ENCODE data around the gene DIPK1A. TPM values are rescaled to one million over a fixed set of nuclear protein-coding genes. Genes with fewer than 3 reads are reported as not detected.

The DIPK1A gene
- total and polyA plus RNA-seq, 2 donors (not counting 1 experiment from before 2014, with no cell fraction given): 19.7 to 85.7 TPM

GRCh38 chr1:92956254-92957029 is 4.8 kb downstream of the DIPK1A start:
- H2AFZ ChIP-seq (ENCODE audit: low read length): no peak overlapping the region
- no peaks in the 10 kb centered on the region for H3K36me3 ChIP-seq (ENCODE audit: control insufficient read depth, insufficient read depth, low read length)
- no peaks in the 10 kb centered on the region for H3K27me3 ChIP-seq (ENCODE audit: control insufficient read depth, insufficient read depth, low read length)
- H3K79me2 ChIP-seq (ENCODE audit: control insufficient read depth, insufficient read depth, low read length): no peaks in the 10 kb centered on the region
- DNase-seq (ENCODE audit: low read depth in 2 of 2): no peak
- no peaks in the 10 kb centered on the region for H3K9me3 ChIP-seq (ENCODE audit: control insufficient read depth, insufficient read depth, low read depth, low read length)
- H3K9ac ChIP-seq (ENCODE audit: insufficient read depth, low read length): no peak overlapping the region
- no peak overlapping the region for H3K4me2 ChIP-seq (ENCODE audit: extremely low read depth, insufficient read depth, low read length)
- TF ChIP-seq, protein P1, sequence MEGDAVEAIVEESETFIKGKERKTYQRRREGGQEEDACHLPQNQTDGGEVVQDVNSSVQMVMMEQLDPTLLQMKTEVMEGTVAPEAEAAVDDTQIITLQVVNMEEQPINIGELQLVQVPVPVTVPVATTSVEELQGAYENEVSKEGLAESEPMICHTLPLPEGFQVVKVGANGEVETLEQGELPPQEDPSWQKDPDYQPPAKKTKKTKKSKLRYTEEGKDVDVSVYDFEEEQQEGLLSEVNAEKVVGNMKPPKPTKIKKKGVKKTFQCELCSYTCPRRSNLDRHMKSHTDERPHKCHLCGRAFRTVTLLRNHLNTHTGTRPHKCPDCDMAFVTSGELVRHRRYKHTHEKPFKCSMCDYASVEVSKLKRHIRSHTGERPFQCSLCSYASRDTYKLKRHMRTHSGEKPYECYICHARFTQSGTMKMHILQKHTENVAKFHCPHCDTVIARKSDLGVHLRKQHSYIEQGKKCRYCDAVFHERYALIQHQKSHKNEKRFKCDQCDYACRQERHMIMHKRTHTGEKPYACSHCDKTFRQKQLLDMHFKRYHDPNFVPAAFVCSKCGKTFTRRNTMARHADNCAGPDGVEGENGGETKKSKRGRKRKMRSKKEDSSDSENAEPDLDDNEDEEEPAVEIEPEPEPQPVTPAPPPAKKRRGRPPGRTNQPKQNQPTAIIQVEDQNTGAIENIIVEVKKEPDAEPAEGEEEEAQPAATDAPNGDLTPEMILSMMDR (conservative IDR thresholded peaks at IDR 0.05 in 1 of 2, IDR thresholded peaks at IDR 0.05 in 1 of 2; ENCODE audit: low read depth in 1 of 2, low read length in 2 of 2): no peak
- no peak for TF ChIP-seq EZH2 (IDR thresholded peaks at IDR 0.05; ENCODE audit: low read length, missing control alignments)
- no peaks in the 10 kb centered on the region for H3K4me1 ChIP-seq (ENCODE audit: control insufficient read depth, extremely low read depth, insufficient read depth, low read length)
- no peak overlapping the region for H3K27ac ChIP-seq (ENCODE audit: insufficient read depth, low read length)
- H3K4me3 ChIP-seq (replicated peaks in 1 of 4; ENCODE audit: control extremely low read depth in 1 of 4, insufficient read depth in 1 of 4, low read depth in 3 of 4, low read length in 4 of 4): no peak overlapping the region
- no peaks in the 10 kb centered on the region for H4K20me1 ChIP-seq (ENCODE audit: control insufficient read depth, extremely low read depth, insufficient read depth, low read length)

DNA sequence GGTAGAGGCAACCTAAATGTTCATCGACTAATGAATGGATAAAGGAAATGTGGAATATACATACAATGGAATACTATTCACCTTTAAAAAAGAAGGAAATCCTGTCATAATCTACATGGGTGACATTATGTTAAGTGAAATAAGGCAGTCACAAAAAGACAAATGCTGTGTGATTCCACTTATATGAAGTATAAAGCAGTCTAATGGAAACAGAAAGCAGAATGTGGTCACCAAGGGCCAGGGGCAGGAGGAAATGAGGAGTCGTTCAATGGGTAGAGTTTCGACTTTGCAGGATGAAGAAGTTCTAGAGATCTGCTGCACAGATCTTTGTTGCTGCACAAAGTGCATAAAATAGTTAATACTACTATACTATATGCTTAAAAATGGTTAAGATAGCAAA is 7.8 kb downstream of the DIPK1A start:
- DNase-seq (ENCODE audit: low read depth in 2 of 2): no peak

DNA sequence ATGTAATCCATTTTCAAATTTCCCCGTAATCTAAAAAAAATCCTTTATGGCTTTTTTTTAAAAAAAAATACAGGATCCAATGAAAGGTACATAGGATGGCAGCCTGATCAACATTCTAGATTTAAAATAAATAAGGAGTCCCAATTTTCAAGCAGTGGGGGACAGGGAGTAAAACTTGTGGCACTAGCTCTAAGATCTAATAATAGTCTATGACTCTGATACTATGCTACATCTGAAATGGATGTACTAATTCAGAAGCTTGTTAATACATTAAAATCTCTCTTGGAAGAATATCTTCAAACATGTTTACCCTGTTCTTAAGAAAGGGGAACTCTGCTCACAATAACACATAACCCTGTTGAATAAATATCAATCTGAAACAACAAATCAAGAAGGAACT is 8.5 kb downstream of the DIPK1A start:
- no peak overlapping the region for H3K27ac ChIP-seq (ENCODE audit: insufficient read depth, low read length)
- TF ChIP-seq, protein P1 (conservative IDR thresholded peaks at IDR 0.05 in 1 of 2, IDR thresholded peaks at IDR 0.05 in 1 of 2; ENCODE audit: low read depth in 1 of 2, low read length in 2 of 2): no peak
- TF ChIP-seq EZH2 (IDR thresholded peaks at IDR 0.05; ENCODE audit: low read length, missing control alignments): no peak
- no peaks in the 10 kb centered on the region for H3K27me3 ChIP-seq (ENCODE audit: control insufficient read depth, insufficient read depth, low read length)
- H3K4me1 ChIP-seq (ENCODE audit: control insufficient read depth, extremely low read depth, insufficient read depth, low read length): peaks cover 12% of the 10 kb centered on the region
- H3K4me2 ChIP-seq (ENCODE audit: extremely low read depth, insufficient read depth, low read length): no peak overlapping the region
- no peaks in the 10 kb centered on the region for H3K79me2 ChIP-seq (ENCODE audit: control insufficient read depth, insufficient read depth, low read length)
- H3K36me3 ChIP-seq (ENCODE audit: control insufficient read depth, insufficient read depth, low read length): no peaks in the 10 kb centered on the region
- no peak for DNase-seq (ENCODE audit: low read depth in 2 of 2)
- H2AFZ ChIP-seq (ENCODE audit: low read length): no peak overlapping the region
- H3K9ac ChIP-seq (ENCODE audit: insufficient read depth, low read length): no peak overlapping the region
- no peaks in the 10 kb centered on the region for H3K9me3 ChIP-seq (ENCODE audit: control insufficient read depth, insufficient read depth, low read depth, low read length)
- no peak overlapping the region for H3K4me3 ChIP-seq (replicated peaks in 1 of 4; ENCODE audit: control extremely low read depth in 1 of 4, insufficient read depth in 1 of 4, low read depth in 3 of 4, low read length in 4 of 4)
- no peaks in the 10 kb centered on the region for H4K20me1 ChIP-seq (ENCODE audit: control insufficient read depth, extremely low read depth, insufficient read depth, low read length)

More for the DNA sequence above, 7.8 kb downstream of the DIPK1A start:
- no peaks in the 10 kb centered on the region for H4K20me1 ChIP-seq (ENCODE audit: control insufficient read depth, extremely low read depth, insufficient read depth, low read length)
- TF ChIP-seq EZH2 (IDR thresholded peaks at IDR 0.05; ENCODE audit: low read length, missing control alignments): no peak
- TF ChIP-seq, protein P1 (conservative IDR thresholded peaks at IDR 0.05 in 1 of 2, IDR thresholded peaks at IDR 0.05 in 1 of 2; ENCODE audit: low read depth in 1 of 2, low read length in 2 of 2): no peak
- no peaks in the 10 kb centered on the region for H3K36me3 ChIP-seq (ENCODE audit: control insufficient read depth, insufficient read depth, low read length)
- H3K27me3 ChIP-seq (ENCODE audit: control insufficient read depth, insufficient read depth, low read length): no peaks in the 10 kb centered on the region
- H3K9me3 ChIP-seq (ENCODE audit: control insufficient read depth, insufficient read depth, low read depth, low read length): no peaks in the 10 kb centered on the region
- no peak overlapping the region for H3K27ac ChIP-seq (ENCODE audit: insufficient read depth, low read length)
- H3K79me2 ChIP-seq (ENCODE audit: control insufficient read depth, insufficient read depth, low read length): no peaks in the 10 kb centered on the region
- no peak overlapping the region for H3K9ac ChIP-seq (ENCODE audit: insufficient read depth, low read length)
- no peak overlapping the region for H3K4me2 ChIP-seq (ENCODE audit: extremely low read depth, insufficient read depth, low read length)
- H2AFZ ChIP-seq (ENCODE audit: low read length): no peak overlapping the region
- H3K4me3 ChIP-seq (replicated peaks in 1 of 4; ENCODE audit: control extremely low read depth in 1 of 4, insufficient read depth in 1 of 4, low read depth in 3 of 4, low read length in 4 of 4): no peak overlapping the region
- peaks cover 12% of the 10 kb centered on the region for H3K4me1 ChIP-seq (ENCODE audit: control insufficient read depth, extremely low read depth, insufficient read depth, low read length)

Data from fibroblast of lung (primary cell).